ENCODE data around the gene FGFBP1.

DNA sequence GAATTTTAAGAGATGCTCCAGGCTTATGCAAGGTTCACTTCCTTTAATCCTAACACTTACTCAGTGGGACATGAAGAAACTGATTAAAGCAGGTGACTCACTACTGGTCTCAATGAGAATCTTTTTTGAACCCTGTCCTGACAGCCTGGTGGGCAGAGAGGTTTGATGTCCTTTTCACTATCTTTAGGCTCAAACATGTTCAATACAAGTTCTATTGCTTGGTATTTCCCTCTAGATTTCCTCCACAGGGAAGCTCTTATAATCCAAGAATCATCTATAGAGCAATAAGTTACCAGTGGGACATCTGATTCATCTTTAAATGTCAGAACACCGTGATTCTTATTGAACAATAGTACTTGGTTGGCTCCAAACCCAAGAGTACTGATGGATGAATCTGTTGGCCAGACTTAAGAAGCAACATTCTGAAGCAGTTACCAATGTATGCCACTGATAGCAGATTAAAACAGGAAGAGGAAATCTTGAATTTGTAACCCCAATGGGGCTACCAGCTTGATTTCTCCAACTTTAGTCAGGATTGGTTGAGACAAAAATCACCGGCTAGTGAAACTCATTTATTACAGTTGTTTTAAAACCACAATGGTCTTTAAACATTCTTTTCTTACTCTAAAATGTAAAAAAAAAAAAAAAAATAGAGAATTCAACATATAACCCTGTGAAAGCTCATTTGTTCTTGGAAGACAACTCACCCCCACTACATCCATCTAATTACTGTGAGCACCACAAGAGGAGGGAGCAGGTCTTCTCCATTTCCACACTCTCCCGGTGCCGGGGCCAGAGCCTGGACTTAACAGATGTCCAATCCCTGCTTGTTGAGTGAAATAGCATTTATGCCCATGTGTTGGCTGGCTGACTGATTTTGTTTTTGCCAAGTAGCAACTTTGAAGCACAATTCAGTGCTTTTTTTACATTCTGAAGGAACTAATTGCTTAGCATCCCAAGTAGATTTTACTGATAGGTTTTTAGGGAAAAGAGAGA lies 43.3 kb downstream of the FGFBP1 start:
- TF ChIP-seq CTCF (IDR thresholded peaks at IDR 0.05): no peak
- no peak for TF ChIP-seq POLR2A (IDR thresholded peaks at IDR 0.05)

Data from lower leg skin (tissue), 3 donors.